Caki2 (cell line): Measurements from ENCODE around the gene LRRC66. TPM values are rescaled to one million over a fixed set of nuclear protein-coding genes. Genes with fewer than 3 reads are reported as not detected.

Experiments used
- DNase-seq: peaks from one replicate; pipeline ENCODE4 v3.0.0-alpha.2; 2015; ENCODE audit warnings: low read depth
- in situ Hi-C: cut with HindIII; loops from 2 replicates; pipeline ENCODE4 v1.10.0; 2016; ENCODE audit warnings: low sequenced_read_pairs, low pct_unique_long_range_greater_than_20kb, mixed read lengths
- total RNA-seq: library from RNA; depleted of rRNA; stranded (reverse); fragments of >200 nt; shearing (Covaris generic); gene quantifications from 2 replicates; pipeline ENCODE4 v1.2.3, GENCODE V29; 2014; ENCODE audit warnings: low replicate concordance; rRNA removed

The LRRC66 gene, protein sequence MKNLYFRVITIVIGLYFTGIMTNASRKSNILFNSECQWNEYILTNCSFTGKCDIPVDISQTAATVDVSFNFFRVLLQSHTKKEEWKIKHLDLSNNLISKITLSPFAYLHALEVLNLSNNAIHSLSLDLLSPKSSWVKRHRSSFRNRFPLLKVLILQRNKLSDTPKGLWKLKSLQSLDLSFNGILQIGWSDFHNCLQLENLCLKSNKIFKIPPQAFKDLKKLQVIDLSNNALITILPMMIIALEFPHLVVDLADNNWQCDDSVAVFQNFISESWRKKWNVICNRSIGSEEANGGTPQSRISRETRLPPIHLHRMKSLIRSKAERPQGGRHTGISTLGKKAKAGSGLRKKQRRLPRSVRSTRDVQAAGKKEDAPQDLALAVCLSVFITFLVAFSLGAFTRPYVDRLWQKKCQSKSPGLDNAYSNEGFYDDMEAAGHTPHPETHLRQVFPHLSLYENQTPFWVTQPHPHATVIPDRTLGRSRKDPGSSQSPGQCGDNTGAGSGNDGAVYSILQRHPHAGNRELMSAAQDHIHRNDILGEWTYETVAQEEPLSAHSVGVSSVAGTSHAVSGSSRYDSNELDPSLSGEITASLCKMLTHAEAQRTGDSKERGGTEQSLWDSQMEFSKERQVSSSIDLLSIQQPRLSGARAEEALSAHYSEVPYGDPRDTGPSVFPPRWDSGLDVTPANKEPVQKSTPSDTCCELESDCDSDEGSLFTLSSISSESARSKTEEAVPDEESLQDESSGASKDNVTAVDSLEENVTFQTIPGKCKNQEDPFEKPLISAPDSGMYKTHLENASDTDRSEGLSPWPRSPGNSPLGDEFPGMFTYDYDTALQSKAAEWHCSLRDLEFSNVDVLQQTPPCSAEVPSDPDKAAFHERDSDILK
- not detected in 2 replicates for total RNA-seq

DNA sequence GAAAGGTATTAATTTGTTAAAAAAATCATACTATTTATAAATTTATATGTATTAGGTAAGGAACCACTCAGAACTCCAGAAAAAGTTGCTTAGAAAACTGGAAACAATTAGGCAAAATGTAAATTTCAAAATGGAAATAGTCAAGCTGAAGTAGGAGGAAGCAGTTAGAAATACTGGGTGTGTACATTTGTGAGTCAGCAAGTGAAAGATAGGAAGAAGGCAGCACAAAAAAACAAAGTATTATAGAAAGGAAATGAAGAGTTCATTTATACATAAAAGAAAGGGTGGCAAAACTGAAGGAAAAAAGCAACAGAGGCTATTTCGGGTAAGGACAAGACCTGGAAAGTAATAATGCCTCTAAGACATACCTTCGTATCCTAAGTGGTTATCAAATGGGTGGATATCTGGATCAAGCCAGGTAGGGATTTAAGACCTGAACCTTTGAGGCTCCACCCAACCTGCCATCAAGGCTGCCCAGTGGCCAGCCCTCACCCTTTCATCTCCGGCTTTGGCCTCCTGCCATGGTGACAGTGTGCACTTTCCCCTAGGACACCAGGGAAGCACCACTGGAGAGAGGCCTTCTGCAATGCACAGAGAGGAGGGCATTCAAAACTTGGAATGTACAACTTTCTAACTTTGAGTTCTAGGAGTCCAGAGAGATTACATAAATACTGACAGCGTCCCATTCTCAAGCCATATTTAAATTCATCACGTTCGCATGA, at the start of gene LRRC66:
Gene LRRC66, minus strand, starts transcription at position 428 of the 722 bp plus-strand sequence. CDS start 2,750 bp downstream, outside the sequence.
- DNase-seq: peak; percentile 9
- in situ Hi-C loops: no loop called here

DNA sequence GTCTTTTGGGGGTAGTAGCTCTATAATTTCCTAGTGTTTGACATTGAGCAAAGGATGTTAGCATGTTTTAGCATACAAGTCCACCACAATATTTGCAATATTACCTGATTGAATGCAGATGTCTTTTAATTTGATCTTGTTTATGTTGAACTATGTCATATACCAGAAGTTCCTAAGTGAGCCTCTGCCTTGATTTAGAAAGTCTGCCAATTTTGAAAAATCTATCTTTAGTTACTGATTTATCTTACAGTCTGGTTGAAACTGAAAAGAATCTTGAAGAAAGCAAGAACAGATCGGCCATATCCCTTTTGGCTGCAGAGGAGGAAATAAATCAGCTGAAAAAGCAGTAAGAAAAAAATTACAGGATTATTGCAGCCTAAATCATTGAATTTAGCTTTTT, 49.4 kb upstream of the LRRC66 start:
- in situ Hi-C loops: no loop called here
- no peak for DNase-seq

DNA sequence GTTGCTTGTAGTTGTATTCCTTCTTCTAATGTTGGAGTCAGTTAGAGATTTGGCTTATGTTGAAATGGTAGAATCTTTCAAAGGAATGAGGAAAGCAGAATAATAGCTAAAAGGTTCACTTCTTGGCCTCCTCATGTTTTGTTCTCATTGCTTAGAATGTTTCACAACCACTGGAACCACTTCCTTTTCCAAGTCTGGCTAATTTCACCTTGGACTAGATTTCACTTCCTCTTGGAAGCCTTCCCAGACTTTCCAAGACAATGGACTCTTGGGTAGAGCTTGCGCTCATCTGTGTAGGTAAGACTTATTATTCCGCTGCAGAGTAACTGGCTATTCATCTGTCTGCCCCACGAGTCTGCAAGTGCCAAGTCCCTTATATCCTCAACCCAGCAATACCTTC, 39.2 kb upstream of the LRRC66 start:
- DNase-seq: no peak
- in situ Hi-C loops: no loop called here

DNA sequence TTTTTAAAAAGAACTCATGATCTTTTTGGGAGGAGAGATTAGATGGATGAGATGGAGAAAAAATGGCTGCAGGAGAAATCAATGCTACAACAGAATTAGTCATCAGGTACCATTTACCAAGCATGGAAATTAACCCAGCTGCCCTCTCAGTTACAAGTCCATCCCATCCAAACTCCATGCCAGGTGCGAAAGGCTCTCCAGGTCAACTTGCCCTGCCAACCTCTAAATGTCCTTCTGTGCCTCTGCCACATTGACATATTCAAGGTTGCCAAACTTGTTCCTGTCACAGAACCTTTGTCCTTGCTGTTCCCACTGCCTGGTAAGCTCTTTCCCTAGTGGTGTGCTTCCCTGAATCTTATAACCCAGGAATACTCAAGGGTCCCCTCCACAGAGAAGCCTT, 38.1 kb upstream of the LRRC66 start:
- in situ Hi-C loops: no loop called here
- DNase-seq: no peak

DNA sequence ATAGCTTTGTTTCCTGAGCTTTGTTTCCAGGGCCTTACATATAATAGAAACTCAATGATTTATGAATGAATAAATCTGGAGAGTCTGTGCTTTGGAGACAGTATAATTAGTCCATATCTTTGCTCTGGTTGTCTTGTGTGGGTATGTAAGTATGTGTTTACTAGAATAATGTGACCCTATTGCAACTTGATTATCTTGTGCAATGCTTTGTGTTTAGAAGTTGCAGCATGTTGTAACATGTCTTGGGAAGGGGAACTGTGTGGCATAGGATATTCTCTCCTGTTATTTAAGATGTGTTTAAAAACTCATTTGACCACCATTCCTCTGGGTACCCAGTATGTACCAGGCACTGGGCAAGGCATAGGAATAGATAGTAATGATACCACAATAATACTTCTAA, 37.0 kb upstream of the LRRC66 start:
- no peak for DNase-seq
- in situ Hi-C loops: no loop called here

DNA sequence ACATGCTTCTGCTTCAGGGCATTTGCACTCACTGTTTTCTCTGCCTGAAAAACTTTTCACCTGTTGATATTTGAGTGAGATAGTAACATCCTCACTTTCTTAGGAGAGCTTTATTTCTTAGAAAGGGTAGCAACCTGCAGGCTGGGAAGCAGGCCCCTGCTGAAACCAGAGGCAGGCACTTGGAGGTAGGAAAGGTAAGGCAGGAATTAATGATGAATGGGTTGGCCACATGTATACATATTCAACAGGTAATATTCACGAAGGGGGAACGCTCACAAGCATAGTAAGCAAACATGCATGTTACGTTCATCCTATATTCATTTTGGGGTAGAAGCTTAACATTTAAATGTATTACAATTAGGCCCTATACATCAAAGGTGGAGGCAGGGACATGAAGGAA, 34.1 kb upstream of the LRRC66 start:
- in situ Hi-C loops: no loop called here
- DNase-seq: no peak

DNA sequence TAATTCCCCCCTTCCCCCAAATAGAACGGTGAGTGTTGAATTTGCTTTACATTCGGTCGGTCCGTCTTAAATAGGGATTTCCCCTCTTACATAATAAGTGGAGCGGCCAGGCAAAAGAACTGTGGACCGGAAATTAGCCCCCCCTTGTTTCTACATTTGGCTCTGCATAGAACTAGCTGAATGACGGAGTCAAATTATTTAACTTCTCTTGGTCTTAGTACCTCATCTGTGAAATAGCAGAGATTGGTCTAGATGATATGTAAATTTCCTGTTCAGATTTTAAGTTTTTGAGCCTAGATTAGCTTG, 32.3 kb upstream of the LRRC66 start:
- DNase-seq: no peak
- in situ Hi-C loops: no loop called here

DNA sequence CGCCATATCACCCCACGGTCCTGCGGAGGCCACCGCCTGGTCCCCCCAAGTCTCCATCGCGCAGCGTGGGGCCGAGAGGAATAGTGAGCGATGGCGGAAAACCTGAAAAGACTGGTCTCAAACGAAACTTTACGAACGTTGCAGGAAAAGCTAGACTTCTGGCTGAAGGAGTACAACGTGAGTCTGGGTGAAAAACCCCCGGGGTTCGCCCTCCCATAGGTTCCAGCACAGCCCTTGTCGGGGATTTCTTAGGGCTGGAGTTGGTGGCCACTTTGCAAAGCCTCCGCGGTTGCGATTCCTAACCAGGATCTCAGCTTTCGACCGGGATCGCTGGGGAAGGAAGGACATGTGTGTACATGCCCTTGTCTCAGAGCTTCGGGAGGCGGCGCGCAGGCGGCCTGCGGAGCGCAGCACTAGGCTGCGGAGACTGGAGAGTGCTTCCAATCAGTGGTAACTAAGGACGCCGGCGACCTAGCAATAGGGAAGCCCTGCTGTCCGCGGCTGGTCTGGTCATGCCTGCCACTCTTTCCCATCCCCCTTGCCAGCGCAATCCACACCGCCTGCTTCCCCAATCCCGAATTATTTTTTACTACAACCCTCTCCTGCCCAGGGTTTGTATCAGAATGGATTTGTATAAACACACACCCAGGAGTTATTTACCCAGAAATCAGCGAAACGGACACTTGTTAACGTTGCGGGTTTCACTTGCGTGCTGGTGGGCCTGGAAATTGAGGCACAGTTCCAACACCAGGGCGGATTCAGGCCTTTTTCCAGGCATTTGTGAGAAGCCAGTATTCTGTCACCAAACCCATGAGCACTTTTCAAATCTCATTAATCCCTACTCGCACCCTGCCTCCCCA, 31.7 kb upstream of the LRRC66 start:
- in situ Hi-C loops: no loop called here

DNA sequence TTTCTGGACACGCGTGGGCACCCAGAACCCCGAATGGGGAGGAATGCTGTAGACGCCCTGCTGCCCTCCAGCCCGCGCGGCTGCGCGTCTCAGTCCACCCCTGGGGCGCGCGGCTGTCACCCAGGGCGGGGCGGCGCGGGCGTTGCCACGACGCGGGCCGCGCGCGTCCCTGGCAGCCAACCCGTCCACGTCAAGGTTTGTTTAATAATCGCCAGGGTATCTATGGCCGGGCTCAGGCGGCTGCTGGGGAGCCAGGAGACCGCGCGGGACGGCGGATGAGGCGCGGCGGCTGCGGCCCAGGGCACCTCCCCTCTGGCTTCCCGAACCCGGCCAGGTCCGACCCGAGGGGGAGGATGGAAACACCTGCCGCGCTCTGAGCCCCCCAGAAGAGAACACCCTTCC, 31.1 kb upstream of the LRRC66 start, which contains the start of gene SPATA18:
Gene SPATA18, plus strand, starts transcription at position 92 of the 402 bp plus-strand sequence. CDS start 401 bp downstream, outside the sequence.
- in situ Hi-C loops: no loop called here
- peak; percentile 40 for DNase-seq

More for the DNA sequence above, 31.7 kb upstream of the LRRC66 start:
- DNase-seq: peak; percentile 78

DNA sequence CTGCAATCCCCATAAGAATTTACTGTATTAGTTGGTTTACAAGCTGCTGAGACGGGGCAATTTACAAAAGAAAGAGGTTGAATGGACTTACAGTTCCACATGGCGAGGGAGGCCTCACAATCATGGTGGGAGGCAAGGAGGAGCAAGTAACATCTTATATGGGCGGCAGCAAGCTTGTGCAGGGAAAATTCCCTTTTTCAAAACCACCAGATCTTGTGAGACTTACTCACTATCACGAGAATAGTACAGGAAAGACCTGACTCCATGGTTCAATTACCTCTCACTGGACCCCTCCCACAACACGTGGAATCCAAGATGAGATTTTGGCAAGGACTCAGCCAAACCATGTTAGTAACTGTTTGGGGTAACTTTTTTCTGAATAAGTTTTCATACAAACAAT, 29.1 kb upstream of the LRRC66 start:
- no peak for DNase-seq
- in situ Hi-C loops: no loop called here

DNA sequence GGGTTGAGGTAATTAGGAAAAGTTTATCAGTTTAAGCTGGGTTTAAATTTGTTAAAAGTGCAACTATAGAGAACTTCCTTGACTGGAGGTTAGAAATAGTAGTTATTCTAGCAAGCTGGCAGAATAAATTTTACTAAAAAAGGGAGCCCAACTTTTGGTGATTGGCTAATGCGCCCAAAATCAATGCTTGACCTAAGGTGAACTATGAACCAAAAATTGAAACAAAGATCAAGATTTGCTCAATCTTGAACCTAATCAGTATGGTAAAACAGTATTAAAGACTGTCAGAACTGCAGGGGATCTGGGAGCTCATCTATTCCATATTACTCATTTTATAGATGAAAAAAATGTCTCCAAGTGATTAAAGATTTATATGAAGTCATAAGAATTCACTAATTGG, 24.9 kb upstream of the LRRC66 start:
- in situ Hi-C loops: no loop called here
- no peak for DNase-seq

DNA sequence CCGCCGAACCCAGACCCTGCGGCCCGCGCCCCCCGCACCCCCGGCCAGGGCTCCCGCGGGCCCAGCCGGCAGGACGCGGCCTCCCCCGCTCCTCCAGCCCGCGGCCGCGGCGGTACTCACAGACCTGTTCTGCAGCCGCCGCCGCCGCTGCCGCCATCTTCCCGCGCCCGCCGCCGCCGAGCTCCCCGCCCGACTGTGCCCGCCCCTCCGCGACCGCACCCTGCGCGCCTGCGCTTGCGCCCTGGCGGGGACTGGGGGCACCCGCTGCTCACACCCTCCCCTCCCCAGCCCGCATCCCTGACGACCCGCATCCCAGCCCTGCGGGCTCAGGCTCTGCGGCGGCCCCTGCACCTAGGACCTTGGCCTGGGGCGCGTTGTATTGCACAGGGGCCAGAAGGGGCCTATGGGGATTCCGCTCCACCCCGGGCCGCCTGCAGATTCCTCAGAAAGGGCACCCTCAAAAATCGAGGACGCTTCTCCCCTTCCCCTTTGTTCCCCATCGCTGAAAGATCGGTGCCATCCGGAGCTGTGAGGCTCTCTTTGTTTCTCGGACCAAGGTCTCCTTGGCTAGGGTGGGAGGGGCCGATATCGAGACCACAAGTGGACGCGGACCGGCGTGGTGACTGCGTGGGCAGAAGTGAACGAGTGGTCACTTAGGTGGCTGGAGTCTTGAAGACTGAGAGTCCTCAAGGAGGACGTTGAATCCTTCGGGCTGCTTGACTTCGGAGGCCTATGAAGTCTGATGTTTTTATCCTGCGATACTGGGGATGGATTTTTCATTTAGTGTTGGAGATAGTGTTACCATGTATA, 18.1 kb upstream of the LRRC66 start, which contains the start of gene SGCB:
Gene SGCB, minus strand, starts transcription at position 197 of the 810 bp plus-strand sequence. Its CDS starts 40 bp downstream, at position 157.
- DNase-seq: peak; percentile 38
- in situ Hi-C loops: no loop called here

DNA sequence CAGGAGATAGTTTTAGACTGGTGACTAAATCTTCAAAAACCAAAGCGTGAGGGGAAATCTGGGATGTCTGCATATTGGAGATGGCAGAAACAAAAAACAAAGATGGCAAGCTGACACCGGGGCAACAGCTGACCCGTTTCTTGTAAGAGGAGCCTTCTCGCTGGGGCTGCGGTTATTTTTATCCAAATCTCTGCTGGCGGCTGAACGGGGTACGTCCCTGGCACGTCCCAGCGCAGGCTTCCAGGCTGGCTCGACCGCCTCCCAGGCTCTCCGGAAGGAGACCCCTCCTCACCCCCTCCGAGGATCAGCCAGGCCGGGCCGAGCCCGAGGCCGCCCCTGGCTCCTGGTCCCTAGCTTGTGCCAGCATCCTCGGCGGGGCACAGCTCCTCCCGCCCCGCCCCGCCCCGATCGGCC, 17.5 kb upstream of the LRRC66 start:
- in situ Hi-C loops: no loop called here
- peak; percentile 25 for DNase-seq

DNA sequence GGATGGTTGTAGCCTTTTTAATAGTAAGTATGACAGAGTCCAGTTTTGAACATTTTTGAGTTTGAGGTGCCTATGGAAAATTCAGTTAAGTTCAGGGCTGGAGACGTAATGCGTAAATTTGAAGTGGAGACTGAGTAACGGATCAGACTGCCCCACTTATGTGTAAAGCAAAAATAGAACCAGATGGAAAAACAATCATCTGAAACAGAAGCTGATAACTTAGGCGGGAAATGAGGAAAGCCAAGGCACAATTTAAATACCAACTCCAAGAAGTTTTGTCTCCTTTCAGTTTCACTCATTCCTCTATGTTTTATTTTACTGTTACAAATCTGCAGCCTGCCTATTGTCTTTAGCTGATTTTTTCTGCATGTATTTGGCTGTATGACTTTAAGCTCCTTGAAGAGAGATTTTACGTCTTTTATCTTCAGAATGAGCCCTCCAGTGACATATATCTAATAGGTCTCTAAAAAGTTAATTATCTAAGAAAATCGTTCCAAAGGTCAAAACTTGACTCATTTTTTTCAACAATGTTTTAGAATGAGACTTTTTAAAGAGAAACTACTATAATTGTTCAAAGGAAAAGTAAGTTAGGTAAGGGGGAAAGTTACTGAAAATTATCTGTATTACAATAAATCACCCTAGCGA, 16.8 kb upstream of the LRRC66 start:
- in situ Hi-C loops: no loop called here
- DNase-seq: no peak

DNA sequence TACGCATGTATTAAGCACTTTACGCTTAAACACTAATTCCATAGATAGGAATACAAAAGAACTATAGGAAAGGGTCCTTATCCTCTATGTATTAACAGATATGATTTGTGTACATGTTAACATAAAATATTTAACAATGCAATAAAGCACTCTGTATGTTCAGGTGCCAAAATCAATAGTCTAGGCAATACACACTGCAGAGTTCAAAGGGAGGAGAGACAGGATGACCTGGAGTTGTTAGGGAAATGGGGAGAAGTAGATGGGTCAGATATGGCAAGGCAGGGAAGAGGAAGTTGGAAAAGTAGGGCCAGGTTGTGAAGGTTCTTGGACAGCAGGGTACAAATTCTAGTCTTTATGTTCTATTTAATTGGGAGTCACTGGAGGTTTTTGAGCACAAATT, 15.0 kb upstream of the LRRC66 start:
- DNase-seq: no peak
- in situ Hi-C loops: no loop called here

DNA sequence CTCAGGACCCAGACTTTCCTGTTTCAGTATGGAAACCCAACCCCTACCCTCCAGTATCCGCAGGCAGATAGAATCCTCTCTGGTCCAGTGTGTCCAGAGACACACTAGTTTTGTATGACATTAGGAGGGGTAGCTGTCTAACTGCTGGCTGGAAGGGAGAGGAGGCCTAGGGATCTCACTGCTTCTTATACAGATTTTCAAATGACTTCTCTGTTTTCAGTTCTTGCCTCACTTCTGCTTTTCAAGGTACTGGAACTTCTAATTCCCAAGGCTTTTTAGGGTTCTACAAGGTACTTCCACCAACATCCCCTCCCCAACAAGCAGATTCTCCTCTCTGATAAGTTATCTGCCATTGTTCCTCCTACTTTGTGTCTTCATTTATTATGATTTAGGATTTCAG, 11.8 kb upstream of the LRRC66 start:
- in situ Hi-C loops: no loop called here
- no peak for DNase-seq
